ENCODE data around the gene SLC38A8. TPM values are rescaled to one million over a fixed set of nuclear protein-coding genes. Genes with fewer than 3 reads are reported as not detected.

Gene SLC38A8
- polyA plus RNA-seq, 2 of the 4 experiments (the other 2 are of a cell fraction): not detected

- Histone ChIP-seq H3K4me2 (no peak overlapping the region), H3K4me1 (no peaks in the 10 kb centered on the region), H3K4me3 (no peak overlapping the region), H3K9me3 (no peaks in the 10 kb centered on the region), H3K27ac (no peak overlapping the region)
- DNase-seq (ENCODE audit: low read depth in 1 of 2, low spot score in 1 of 2) (no peak), ATAC-seq (no peak), FAIRE-seq (no peak)
- TF ChIP-seq EP300 (IDR thresholded peaks at IDR 0.05) (no peak), E2F6 (IDR thresholded peaks at IDR 0.05; ENCODE audit: borderline replicate concordance, low read depth) (no peak), POLR2AphosphoS2 (conservative IDR thresholded peaks at IDR 0.05; ENCODE audit: low read length) (no peak), HMGXB4 (CRISPR knock-in tag; IDR thresholded peaks at IDR 0.05; ENCODE audit: borderline replicate concordance) (no peak), PHF8 (IDR thresholded peaks at IDR 0.05; ENCODE audit: borderline replicate concordance, low read depth) (no peak), ZC3H11A (IDR thresholded peaks at IDR 0.05) (no peak), NFE2L2 (conservative IDR thresholded peaks at IDR 0.05; ENCODE audit: low read length) (no peak), SREBF2 (IDR thresholded peaks at IDR 0.05) (no peak), BHLHE40 (IDR thresholded peaks at IDR 0.05; ENCODE audit: low read depth, low read length) (no peak), CHD4 (IDR thresholded peaks at IDR 0.05; ENCODE audit: borderline replicate concordance) (no peak), ZNF302 (CRISPR knock-in tag; IDR thresholded peaks at IDR 0.05) (no peak), ZFP36 (IDR thresholded peaks at IDR 0.05; ENCODE audit: borderline replicate concordance, partially characterized antibody) (no peak), USF2 (IDR thresholded peaks at IDR 0.05) (no peak), EHF (CRISPR knock-in tag; IDR thresholded peaks at IDR 0.05) (no peak), HEYL (CRISPR knock-in tag; IDR thresholded peaks at IDR 0.05) (no peak), HOXA7 (CRISPR knock-in tag; IDR thresholded peaks at IDR 0.05) (no peak), FOSL2 (IDR thresholded peaks at IDR 0.05) (no peak), FOSL2 (CRISPR knock-in tag; IDR thresholded peaks at IDR 0.05) (no peak)
- 84% methylated on average over 15 of the region's 15 CpGs for WGBS (ENCODE audit: missing lambda C conversion rate)
- CTCF ChIA-PET: interaction anchor here (0.5 to 19.9 kb wide), 5 partner anchors 12 to 225 kb away, joined by 3 to 414 read pairs (median 4); partner anchors contain the start of genes OSGIN1 and TAF1C
- POLR2A ChIA-PET: no interaction called here
These were observed 15.6 kb upstream of the SLC38A8 start for GRCh38 chr16:84058211-84058610.

- Histone ChIP-seq H3K4me3 (no peak overlapping the region), H3K27ac (no peak overlapping the region), H3K4me1 (no peaks in the 10 kb centered on the region), H3K9me3 (no peaks in the 10 kb centered on the region), H3K4me2 (no peak overlapping the region)
- ChIA-PET POLR2A (no interaction called here), CTCF (interaction anchor here (1.2 to 19.9 kb wide), 11 partner anchors 9 to 130 kb away, joined by 3 to 414 read pairs (median 3); partner anchors contain the start of genes OSGIN1 and TAF1C)
- TF ChIP-seq TP53 (CRISPR knock-in tag; IDR thresholded peaks at IDR 0.05) (no peak), TFCP2L1 (CRISPR knock-in tag; IDR thresholded peaks at IDR 0.05) (no peak), SREBF2 (IDR thresholded peaks at IDR 0.05) (no peak), KDM5A (IDR thresholded peaks at IDR 0.05) (no peak), HES2 (IDR thresholded peaks at IDR 0.05) (no peak), E2F6 (IDR thresholded peaks at IDR 0.05; ENCODE audit: borderline replicate concordance, low read depth) (no peak), POLR2AphosphoS2 (conservative IDR thresholded peaks at IDR 0.05; ENCODE audit: low read length) (no peak), FOSL2 (IDR thresholded peaks at IDR 0.05) (no peak), FOSL2 (CRISPR knock-in tag; IDR thresholded peaks at IDR 0.05) (no peak), RCOR1 (IDR thresholded peaks at IDR 0.05; ENCODE audit: low read depth, low read length) (no peak), HOXA7 (CRISPR knock-in tag; IDR thresholded peaks at IDR 0.05) (no peak), BHLHE40 (IDR thresholded peaks at IDR 0.05; ENCODE audit: low read depth, low read length) (no peak)
- FAIRE-seq (no peak), ATAC-seq (no peak), DNase-seq (ENCODE audit: low read depth in 1 of 2, low spot score in 1 of 2) (no peak)
- 93% methylated on average over 7 of the region's 7 CpGs for WGBS (ENCODE audit: missing lambda C conversion rate)
These were observed 14.3 kb upstream of the SLC38A8 start for GRCh38 chr16:84056933-84057332.
